Omental fat pad (tissue), 4 donors: ENCODE results near the gene IER3. TPM values are rescaled to one million over a fixed set of nuclear protein-coding genes. Genes with fewer than 3 reads are reported as not detected.

Source experiments
- ATAC-seq: fragments of 150-250 bp; one replicate; pipeline ENCODE4 v1.9.1; 2016; ENCODE audit warnings: mild to moderate bottlenecking, moderate library complexity; ENCODE audit not compliant: low FRiP score
- DNase-seq: peaks from one replicate; pipeline ENCODE4 v3.0.0-alpha.2; 2019; ENCODE audit warnings: low spot score
- CTCF ChIP-seq, 3 donors: fragments of 450-650 bp; IDR thresholded peaks; one replicate each; pipeline ENCODE4 v1.5.1; 2016 to 2017; ENCODE audit warnings: antibody characterized with exemption in 3 of 3, mild to moderate bottlenecking in 3 of 3, moderate library complexity in 2 of 3
- total RNA-seq, 4 donors: library from RNA; depleted of rRNA; stranded (reverse); fragments of >200 nt; gene quantifications; one replicate each; pipeline ENCODE4 v1.1.0, GENCODE V29; 2016

Gene IER3
- total RNA-seq, 4 donors from 2014 or later, result 6.8 to 224 (median 43.4) TPM

- no peak for ATAC-seq
- no peak for TF ChIP-seq CTCF (IDR thresholded peaks at IDR 0.05)
- no peak for DNase-seq
These were observed 2.9 kb upstream of the IER3 start for GRCh38 chr6:30747300-30747687.

- TF ChIP-seq CTCF (IDR thresholded peaks at IDR 0.05), result no peak
- DNase-seq, result no peak
- ATAC-seq, result no peak
These were observed 971 bp downstream of the IER3 start for GRCh38 chr6:30743099-30744053.

GRCh38 chr6:30742316-30743098 is 1.8 kb downstream of the IER3 start, which contains the start of gene FLOT1:
TSS of gene FLOT1 (minus strand) at chr6:30742687. CDS start at chr6:30742189, 498 bp downstream.
- peak; percentile 94 for DNase-seq
- peak; percentile 83 for ATAC-seq
- no peak for TF ChIP-seq CTCF (IDR thresholded peaks at IDR 0.05)

GRCh38 chr6:30741789-30742315 is 2.5 kb downstream of the IER3 start:
- ATAC-seq, result peak; percentile 2
- TF ChIP-seq CTCF (IDR thresholded peaks at IDR 0.05), result no peak
- no peak for DNase-seq

GRCh38 chr6:30741063-30741779 is 3.1 kb downstream of the IER3 start:
- DNase-seq (no peak), ATAC-seq (no peak)
- no peak for TF ChIP-seq CTCF (IDR thresholded peaks at IDR 0.05)

GRCh38 chr6:30740540-30740870 is 3.8 kb downstream of the IER3 start:
- no peak for DNase-seq
- no peak for TF ChIP-seq CTCF (IDR thresholded peaks at IDR 0.05)
- no peak for ATAC-seq
